ENCODE results near the gene SELENOS.

Gene SELENOS

DNA sequence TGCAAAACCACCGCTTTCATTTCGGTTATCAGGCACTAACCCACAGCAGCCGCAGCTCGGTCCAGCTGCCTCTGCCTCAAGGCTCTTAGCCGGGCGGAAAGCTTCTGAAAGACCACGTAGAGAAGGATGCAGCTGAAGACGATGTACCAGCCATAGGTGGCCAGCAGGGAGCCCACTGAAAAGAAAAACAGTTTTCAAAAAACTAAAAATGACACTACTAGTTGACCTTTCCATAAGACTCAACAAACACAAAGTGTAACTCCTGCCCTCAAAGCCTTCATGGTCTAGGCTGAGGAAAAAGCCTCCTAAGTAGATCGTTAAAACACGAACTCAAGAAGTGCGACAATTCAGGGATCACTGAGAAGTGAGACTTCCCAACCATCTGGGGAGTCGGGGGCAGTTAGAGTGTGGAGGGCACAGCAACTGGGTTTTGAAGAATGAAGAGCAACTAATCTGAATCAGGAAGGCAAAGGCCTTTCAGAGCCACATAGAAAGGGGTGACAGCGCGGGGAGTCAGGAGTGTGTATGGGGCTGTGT, 716 bp downstream of the SELENOS start:
- DNase-seq: no peak

- no peak for DNase-seq
These were observed 2.3 kb downstream of the SELENOS start for GRCh38 chr15:101275018-101275417.

- no peak for DNase-seq
These were observed 3.8 kb downstream of the SELENOS start for GRCh38 chr15:101273534-101273933.

- DNase-seq: no peak
These were observed 4.7 kb downstream of the SELENOS start for GRCh38 chr15:101272584-101272983.

GRCh38 chr15:101269479-101270223, 7.6 kb downstream of the SELENOS start:
- DNase-seq: no peak

- DNase-seq: no peak
These were observed 9.8 kb downstream of the SELENOS start for GRCh38 chr15:101267320-101268104.

GRCh38 chr15:101266787-101267186, 10.5 kb downstream of the SELENOS start:
- DNase-seq: no peak

DNA sequence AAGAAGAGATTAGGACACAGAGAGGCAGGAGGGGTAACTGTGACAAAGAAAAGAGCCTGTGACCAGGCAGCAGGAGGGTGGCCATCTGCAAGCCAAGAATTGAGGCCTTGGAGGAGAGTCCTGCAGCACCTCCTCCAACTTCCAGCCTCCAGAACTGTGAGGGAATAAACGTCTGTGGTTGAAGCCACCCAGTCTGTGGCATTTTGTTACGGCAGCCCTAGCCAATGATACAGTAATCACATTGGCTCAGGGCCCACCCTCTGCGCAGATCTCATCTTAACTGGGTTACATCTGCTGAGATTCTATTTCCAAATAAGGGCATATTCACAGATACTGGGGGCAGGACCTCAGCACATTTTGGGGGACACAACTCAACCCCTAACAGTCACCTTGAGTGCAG, 11.3 kb downstream of the SELENOS start:
- no peak for DNase-seq

DNA sequence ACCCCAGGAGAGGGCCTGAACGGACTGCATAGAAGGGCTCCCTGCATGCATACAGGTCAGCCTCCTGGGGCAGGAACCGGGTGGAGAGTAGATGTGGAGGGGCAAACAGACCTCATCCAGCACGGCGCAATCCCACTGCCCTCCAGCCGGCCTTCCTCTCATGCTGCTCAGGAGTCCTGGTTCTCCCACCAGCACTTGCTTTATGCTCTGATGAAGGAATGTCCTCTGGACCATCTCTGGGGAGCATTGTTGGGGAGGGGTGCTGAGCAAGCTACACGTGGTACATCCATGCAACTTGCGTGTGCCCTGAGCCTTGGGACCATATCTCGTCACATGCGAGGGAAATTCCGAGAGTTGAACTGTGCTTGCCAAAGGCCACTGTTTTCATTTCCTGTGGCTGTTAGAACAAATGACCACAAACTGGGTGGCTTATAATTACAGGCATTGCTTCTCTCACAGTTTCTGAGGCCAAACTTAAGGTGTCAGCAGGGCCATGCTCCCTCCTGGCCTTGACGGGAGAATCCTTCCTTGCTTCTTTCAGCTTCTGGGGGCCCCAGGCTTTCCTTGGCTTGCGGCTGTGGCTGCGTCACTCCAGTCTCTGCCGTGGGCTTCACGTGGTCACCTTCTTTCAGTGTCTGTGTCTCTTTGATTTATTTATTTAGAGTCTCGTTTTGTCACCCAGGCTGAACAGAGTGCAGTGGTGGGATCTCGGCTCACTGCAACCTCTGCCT, 12.2 kb downstream of the SELENOS start:
- DNase-seq: no peak

DNA sequence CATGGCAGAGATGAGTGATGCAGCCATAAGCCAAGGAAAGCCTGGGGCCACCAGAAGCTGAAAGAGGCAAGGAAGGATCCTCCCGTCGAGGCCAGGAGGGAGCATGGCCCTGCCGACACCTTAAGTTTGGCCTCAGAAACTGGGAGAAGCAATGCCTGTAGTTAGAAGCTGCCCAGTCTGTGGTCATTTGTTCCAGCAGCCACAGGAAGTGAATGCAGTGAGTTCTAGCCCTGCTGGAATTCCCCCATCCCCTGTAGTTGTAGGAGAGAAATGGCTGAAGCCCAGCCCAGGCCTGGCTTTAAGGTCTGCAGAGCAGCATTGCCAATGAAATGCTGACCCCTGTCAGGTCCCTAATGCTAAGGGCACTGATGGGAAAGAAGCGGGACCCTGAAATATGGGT, 13.3 kb downstream of the SELENOS start:
- no peak for DNase-seq

GRCh38 chr15:101262551-101262950, 14.7 kb downstream of the SELENOS start:
- no peak for DNase-seq

GRCh38 chr15:101258238-101259144, 18.8 kb downstream of the SELENOS start:
- DNase-seq: peak; percentile 24

DNA sequence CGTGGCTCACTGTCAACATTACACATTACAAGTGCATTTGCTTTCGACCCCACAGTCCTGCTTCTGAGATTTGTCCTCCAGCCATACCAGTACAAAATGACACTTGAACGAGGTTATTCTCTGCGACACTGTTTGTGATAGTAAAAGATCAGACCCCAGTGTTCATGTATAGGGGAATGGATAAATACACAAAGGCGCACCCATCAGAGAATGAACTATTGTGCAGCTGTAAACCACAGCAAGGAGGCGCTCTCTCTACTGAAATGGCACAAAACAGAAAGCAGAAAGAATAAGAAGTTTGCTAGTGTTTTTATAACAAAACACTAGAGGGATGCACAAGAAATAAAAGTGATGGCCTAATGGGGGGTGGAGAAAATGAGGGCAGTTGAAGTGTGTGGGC, 20.5 kb downstream of the SELENOS start:
- DNase-seq: no peak

GRCh38 chr15:101255615-101256241, 21.6 kb downstream of the SELENOS start:
- DNase-seq: no peak

DNA sequence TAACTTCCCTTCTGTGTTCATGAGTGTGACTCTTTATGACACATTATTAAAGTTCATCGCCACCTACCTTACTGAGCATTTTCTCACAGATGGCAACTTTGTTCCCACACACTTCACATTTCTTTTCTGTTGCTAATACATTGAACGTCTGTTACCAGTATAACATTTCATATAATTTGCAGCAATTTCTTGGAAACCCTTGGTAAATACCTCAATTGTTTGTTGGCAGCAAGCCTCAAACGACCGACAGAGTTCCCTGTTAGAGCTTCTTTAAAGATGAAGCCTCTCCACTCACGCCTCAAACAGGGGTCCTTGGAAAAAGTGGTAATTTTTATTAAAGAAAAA, 22.3 kb downstream of the SELENOS start:
- no peak for DNase-seq

DNA sequence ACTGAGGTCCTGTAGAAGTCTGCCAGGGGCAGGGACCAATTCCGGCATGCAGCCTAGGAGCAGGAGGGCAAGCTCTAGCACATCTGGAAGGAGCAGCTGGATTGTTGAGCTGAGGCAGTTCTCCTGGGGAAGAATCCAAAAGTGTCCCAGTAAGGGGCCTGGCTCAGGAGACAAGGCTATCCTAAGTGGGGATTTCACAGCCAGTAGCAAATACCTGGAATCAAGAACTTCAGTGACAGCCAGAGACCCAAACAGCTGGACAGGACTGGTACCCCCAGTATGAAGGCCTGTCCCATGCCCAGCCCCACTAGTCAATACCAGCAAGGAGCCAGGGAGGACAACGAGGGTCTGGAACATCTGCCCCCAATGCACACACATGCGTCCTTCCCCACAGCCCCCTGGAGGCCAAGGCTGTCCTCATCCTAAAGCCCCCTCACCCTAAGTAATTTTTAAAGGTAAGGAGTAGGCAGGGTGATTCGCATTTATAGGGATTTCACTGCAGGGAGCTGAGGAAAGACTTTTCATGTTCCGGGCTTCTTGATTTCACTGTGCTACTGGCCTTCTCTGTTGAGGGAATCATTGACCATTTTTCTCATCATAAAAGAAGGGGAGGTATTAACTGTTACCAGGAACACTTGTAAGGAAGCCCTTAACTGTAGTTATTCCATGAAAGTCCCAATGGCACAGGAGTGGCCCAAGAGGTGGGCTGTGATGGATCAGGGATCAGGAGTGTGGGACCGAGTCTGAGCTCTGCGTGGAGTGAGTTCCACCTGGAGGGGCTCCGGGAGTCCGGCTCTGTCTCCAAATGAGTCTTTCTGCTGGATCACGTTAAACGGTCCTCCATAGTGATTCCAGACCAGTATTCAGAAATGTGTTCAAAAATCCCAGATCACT, 22.9 kb downstream of the SELENOS start:
- no peak for DNase-seq

GRCh38 chr15:101252836-101253235, 24.4 kb downstream of the SELENOS start:
- DNase-seq: no peak

DNA sequence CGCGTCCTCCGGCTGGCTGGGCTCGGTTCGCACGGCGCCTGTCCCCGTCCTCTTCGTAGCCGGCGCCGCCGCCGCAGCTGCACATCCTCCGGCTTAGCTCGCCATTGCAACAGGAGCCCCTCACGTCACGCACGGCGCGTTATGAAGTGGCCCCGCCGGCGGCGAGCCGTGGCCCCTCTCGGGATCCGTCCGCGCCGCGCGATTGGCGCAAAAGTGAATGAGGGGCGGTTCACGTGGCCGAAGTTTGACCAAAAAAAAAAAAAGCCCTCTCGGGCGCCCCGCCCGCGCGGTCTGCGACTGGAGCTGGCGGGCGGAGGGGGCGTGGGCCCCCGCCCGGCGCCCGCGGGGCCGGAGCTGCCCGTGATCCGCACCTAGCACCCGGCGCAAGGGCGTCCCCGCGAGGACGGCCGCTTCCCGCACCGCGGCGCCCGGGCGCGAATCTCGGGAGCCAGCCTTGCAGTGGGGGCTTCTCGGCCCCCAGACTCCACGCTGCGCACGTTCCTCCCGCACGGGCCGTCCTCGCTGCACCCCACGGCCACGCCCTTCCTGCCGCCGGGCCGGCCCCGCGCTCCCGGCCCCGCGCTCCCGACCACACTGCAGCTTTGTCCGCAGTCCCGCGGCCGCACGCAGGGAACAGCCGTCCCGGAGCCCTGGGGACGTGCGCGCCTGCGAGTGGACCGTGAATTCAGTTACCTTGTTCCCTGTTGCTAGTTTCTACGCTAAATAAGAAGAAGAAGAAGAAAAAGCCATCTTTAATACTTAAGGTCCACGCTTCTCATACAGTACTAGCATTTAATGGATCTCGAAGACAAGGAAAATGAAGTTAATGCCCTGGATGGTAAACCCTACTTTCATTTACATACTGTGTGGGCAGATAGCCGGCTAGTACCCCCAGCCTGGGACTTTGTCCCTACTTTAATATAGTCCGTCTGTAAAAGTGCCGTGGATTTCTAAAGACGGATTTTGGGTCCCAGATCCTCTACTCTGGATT, 25.2 kb downstream of the SELENOS start, which contains the start of gene CHSY1:
Gene CHSY1, minus strand, starts transcription at position 219 of the 991 bp plus-strand sequence. CDS start 592 bp downstream, outside the sequence.
- peak; percentile 88 for DNase-seq
